ENCODE results near the gene GCNT4.

DNA sequence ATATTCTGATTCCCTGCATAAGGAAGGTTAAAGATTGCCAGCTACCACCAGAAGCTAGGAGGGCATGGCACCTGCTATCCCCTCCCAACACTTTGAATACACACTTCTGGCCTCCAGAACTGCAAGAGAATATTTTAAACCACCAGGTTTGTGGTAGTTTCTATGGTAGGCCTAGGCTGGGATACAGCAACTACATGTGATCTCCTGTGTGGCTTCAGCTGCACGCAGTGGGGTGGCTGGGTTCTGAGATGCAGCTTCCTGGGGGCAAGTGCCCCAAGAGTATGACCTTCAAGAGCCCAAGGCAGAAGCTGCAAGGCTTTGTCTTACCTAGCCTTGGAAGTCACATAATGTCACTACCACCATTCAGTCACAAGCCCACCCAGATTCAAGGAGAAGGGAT lies 39.6 kb downstream of the GCNT4 start:
- TF ChIP-seq CHD4 (IDR thresholded peaks at IDR 0.05; ENCODE audit: borderline replicate concordance) (no peak), MAZ (IDR thresholded peaks at IDR 0.05; ENCODE audit: borderline replicate concordance, low read depth, low read length) (no peak), CBX8 (IDR thresholded peaks at IDR 0.05) (no peak), POLR2A (IDR thresholded peaks at IDR 0.05; ENCODE audit: low read length) (no peak), SMC3 (IDR thresholded peaks at IDR 0.05) (no peak), KDM5A (IDR thresholded peaks at IDR 0.05) (no peak), RAD21 (conservative IDR thresholded peaks at IDR 0.05 in 1 of 2, IDR thresholded peaks at IDR 0.05 in 1 of 2) (no peak), SREBF2 (IDR thresholded peaks at IDR 0.05) (no peak), BHLHE40 (IDR thresholded peaks at IDR 0.05; ENCODE audit: low read depth, low read length) (no peak)
- TF ChIP-seq, protein P1, sequence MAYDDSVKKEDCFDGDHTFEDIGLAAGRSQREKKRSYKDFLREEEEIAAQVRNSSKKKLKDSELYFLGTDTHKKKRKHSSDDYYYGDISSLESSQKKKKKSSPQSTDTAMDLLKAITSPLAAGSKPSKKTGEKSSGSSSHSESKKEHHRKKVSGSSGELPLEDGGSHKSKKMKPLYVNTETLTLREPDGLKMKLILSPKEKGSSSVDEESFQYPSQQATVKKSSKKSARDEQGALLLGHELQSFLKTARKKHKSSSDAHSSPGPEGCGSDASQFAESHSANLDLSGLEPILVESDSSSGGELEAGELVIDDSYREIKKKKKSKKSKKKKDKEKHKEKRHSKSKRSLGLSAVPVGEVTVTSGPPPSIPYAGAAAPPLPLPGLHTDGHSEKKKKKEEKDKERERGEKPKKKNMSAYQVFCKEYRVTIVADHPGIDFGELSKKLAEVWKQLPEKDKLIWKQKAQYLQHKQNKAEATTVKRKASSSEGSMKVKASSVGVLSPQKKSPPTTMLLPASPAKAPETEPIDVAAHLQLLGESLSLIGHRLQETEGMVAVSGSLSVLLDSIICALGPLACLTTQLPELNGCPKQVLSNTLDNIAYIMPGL (CRISPR knock-in tag; IDR thresholded peaks at IDR 0.05; ENCODE audit: borderline replicate concordance), result no peak
- TF ChIP-seq, protein P2, sequence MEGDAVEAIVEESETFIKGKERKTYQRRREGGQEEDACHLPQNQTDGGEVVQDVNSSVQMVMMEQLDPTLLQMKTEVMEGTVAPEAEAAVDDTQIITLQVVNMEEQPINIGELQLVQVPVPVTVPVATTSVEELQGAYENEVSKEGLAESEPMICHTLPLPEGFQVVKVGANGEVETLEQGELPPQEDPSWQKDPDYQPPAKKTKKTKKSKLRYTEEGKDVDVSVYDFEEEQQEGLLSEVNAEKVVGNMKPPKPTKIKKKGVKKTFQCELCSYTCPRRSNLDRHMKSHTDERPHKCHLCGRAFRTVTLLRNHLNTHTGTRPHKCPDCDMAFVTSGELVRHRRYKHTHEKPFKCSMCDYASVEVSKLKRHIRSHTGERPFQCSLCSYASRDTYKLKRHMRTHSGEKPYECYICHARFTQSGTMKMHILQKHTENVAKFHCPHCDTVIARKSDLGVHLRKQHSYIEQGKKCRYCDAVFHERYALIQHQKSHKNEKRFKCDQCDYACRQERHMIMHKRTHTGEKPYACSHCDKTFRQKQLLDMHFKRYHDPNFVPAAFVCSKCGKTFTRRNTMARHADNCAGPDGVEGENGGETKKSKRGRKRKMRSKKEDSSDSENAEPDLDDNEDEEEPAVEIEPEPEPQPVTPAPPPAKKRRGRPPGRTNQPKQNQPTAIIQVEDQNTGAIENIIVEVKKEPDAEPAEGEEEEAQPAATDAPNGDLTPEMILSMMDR (IDR thresholded peaks at IDR 0.05), result no peak
- TF ChIP-seq, protein P3, sequence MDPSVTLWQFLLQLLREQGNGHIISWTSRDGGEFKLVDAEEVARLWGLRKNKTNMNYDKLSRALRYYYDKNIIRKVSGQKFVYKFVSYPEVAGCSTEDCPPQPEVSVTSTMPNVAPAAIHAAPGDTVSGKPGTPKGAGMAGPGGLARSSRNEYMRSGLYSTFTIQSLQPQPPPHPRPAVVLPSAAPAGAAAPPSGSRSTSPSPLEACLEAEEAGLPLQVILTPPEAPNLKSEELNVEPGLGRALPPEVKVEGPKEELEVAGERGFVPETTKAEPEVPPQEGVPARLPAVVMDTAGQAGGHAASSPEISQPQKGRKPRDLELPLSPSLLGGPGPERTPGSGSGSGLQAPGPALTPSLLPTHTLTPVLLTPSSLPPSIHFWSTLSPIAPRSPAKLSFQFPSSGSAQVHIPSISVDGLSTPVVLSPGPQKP (IDR thresholded peaks at IDR 0.05; ENCODE audit: low read depth, low read length), result no peak
- TF ChIP-seq, protein P4, sequence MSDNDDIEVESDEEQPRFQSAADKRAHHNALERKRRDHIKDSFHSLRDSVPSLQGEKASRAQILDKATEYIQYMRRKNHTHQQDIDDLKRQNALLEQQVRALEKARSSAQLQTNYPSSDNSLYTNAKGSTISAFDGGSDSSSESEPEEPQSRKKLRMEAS (IDR thresholded peaks at IDR 0.05), result no peak
- TF ChIP-seq, protein P5, sequence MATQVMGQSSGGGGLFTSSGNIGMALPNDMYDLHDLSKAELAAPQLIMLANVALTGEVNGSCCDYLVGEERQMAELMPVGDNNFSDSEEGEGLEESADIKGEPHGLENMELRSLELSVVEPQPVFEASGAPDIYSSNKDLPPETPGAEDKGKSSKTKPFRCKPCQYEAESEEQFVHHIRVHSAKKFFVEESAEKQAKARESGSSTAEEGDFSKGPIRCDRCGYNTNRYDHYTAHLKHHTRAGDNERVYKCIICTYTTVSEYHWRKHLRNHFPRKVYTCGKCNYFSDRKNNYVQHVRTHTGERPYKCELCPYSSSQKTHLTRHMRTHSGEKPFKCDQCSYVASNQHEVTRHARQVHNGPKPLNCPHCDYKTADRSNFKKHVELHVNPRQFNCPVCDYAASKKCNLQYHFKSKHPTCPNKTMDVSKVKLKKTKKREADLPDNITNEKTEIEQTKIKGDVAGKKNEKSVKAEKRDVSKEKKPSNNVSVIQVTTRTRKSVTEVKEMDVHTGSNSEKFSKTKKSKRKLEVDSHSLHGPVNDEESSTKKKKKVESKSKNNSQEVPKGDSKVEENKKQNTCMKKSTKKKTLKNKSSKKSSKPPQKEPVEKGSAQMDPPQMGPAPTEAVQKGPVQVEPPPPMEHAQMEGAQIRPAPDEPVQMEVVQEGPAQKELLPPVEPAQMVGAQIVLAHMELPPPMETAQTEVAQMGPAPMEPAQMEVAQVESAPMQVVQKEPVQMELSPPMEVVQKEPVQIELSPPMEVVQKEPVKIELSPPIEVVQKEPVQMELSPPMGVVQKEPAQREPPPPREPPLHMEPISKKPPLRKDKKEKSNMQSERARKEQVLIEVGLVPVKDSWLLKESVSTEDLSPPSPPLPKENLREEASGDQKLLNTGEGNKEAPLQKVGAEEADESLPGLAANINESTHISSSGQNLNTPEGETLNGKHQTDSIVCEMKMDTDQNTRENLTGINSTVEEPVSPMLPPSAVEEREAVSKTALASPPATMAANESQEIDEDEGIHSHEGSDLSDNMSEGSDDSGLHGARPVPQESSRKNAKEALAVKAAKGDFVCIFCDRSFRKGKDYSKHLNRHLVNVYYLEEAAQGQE (IDR thresholded peaks at IDR 0.05), result no peak

Data from A549 (cell line).